Endothelial cell of hepatic sinusoid (primary cell): ENCODE data around the gene FIGN.

ENCODE experiments used
- in situ Hi-C: cut with HindIII; loops from 2 replicates; pipeline ENCODE4 v1.10.0; 2017; ENCODE audit warnings: low sequenced_read_pairs

The FIGN gene

GRCh38 chr2:163572850-163573249 is 163.0 kb downstream of the FIGN start:
- in situ Hi-C loops = no loop called here

DNA sequence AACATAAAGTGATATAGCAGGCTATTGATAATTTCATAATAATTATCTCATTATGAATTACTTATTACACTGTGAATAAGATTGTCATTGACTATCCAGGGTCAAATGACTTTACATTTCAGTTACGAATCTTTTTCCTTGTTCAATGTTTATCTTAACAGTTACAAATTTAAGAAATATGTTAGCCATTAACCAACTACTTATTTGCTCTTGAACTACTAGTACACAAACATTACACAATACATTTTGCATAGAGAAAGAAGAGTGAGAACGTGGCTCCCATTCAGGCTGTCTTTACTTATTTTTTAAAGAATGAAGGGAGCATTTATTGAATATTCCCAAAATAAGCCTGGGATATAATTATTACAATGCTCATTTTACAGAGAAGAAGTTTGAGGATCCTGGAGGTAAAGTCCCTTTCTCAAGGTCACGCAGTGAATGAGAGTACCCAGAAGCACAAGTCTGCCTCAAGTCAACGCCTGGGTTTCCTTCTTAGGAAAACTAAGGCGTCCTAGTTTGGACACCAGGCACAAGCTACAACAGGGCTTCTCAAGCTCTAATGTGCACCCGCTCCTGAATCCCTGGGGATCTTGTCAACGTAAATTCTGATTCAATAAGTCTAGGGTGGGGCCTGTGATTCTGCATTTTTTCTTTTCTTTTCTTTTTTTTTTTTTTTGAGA is 164.2 kb downstream of the FIGN start:
- in situ Hi-C loops = no loop called here

DNA sequence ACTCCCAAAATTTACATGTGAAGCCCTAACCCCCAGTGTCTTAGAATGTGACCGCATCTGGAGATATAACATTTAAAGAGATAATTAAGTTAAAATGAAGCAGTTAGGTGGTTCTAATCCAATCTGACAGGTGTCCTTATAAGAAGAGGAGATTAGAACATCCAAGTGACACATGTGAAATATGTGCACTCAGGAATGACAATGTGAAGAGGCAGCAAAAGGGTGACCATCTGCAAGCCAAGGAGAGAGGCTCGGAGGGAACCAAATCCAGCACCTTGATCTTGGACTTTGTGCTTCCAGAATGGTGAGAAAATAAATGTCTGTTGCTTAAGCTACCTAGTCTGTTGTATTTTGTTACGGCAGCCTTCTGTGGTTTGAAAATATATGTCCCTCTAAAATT is 165.4 kb downstream of the FIGN start:
- in situ Hi-C loops = no loop called here

- in situ Hi-C loops = no loop called here
These were observed 170.6 kb downstream of the FIGN start for GRCh38 chr2:163565192-163565591.

DNA sequence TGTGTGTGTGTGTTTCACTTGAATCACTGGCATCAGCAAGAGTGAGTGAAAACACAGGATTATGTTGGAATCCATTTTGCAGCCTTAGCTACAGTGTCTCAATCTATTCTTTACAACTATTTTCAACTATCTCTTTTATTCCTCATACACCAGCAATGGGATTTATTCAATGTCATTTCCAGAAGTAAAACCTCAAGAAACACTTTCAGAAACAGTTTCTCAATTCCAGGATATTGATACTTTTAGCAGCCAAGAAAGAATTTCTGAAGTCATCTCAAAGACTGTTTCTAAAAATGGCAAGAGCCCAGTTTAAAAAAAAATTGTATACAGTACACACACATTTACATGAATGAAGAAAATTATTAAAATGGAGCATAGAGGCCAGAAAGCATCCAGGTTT is 171.6 kb downstream of the FIGN start:
- in situ Hi-C loops = no loop called here

DNA sequence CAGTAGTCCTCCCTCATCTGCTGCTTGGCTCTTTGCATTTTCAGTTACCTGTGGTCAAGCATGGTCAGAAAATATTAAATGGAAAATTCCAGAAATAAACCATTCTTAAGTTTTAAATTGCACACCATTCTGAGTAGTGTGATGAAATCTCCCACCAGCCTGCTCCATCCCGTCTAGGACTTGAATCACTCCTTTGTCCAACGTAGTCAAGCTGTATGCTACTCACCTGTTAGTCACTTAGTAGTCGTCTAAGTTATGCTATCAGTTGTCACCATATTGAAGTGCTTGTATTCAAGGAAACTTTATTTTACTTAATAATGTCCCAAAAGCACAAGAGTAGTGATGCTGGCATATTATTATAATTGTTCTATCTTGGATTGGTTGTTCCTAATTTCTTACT is 172.5 kb downstream of the FIGN start:
- in situ Hi-C loops = no loop called here

DNA sequence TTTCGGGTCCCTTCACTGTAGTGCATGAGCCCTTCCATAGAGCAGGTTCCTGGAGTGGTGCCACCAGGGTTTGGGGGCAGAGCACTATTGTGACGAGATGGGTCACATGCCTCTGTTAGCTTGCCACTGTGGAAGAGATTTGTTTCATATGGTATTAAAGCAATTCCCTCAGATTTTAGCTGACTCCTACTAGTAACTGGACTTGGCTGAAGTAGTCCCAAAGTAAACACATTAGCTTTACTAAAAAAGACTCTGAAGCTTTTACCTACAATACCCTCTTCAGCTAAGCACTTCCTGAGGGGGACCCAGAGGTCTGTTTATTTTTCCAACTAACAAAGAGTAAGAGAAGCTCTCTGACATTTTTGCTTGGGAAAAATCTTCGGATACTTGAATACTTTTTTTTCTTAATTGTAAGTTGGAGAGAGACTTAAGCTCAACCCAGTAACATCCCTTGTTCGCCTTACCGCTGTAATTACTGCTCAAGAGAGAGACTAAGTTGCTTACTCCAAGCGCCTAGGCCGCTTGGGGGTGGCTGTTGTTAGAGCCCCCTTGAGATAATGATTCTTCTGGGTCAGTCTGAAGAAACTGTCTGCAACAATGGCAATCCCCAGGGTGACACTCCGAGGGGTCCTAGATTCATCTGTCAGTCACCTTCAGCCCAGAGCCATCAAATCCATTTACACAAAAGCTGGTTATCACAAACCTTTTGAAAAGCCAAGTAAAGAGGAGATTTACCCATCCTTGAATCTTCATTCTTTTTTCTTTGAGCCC is 177.4 kb downstream of the FIGN start:
- in situ Hi-C loops = no loop called here

DNA sequence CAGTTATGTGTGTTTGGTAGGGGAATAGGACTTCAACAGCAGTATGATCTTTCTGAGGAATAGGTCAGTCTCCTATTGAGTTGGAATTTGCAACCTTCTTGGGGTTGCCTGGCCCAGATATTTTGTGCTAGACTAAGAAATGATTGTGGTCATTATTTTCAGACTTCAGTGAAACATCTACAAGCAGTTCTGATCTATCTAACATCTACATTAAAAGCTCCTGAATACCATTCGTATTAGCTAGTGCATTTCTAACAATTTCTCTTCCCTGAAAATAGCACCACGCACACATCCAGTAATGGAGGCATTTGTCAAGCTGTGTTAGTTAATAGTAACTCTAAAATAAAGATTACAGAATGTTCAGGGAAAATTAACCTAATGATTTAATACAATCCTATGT is 179.3 kb downstream of the FIGN start:
- in situ Hi-C loops = no loop called here

DNA sequence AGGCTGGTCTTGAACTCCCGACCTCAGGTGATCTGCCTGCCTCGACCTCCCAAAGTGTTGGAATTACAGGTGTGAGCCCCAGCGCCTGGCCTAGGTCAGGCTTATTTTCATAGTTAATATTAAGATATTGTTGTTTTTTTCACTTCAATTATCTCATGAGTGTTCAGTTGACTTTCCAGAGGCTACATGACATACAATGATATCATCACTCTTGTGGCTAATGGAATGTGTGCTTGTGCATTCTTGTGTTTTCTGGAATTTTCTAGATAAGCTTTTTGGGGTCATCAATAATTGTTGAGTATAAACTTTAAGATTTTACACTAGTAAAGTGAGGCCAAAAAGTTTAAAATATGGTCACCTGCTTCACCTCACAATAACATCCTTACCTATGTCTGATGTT is 180.9 kb downstream of the FIGN start:
- in situ Hi-C loops = no loop called here

DNA sequence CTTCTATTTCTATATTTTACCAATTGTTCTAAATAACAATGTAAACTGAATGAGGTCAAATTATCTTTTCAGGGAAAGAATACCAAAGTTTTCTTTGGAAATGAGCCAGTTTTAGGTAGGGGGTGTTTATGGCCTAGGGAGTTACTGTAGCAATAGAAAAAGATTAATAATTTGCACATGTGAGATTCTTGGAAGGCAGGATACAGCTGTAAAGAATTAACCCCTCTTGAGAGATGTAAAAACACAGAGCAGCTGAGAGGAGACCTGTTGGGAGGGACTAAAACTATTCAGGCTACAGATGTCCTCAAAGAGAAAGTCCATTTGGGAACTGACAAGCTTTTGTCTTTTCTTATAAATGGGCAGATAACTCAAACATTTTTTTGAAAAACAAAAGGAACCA is 182.2 kb downstream of the FIGN start:
- in situ Hi-C loops = no loop called here

DNA sequence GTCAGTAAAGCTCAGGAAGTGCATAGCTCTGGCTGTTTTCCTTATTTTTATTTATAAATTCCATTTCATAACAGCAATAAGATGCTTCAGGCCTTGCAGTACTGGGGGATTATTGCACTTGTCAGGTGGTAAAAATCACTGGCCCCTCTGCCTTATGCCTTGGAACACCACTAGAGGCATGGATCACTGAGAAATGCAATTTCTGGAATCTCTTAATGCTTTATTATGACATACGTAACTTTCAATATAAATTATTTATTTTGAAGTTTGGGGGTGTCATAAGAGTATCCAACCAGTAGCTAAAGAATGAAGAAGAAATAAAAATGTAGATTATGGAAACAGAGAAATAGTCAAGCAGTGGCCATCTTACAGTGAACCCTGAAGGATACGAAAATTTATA is 183.1 kb downstream of the FIGN start:
- in situ Hi-C loops = no loop called here

- in situ Hi-C loops = no loop called here
These were observed 184.0 kb downstream of the FIGN start for GRCh38 chr2:163551616-163552373.

GRCh38 chr2:163548970-163549369 is 186.8 kb downstream of the FIGN start:
- in situ Hi-C loops = no loop called here
